SK-N-SH treated with all-trans-retinoic acid at 6 μM for 48 hours (cell line): ENCODE data around the gene BIRC3.
A peak's percentile ranks its signal among the peaks of the same experiment; 100 is the strongest.

Source experiments
- ATAC-seq: fragments of 200-7000 bp; cut with Tn5 transposase; 3 replicates; pipeline ENCODE4 v1.9.1; 2020; ENCODE audit warnings: mild to moderate bottlenecking, moderate library complexity
- ARNTL ChIP-seq: fragments of 450-650 bp; formaldehyde crosslinking; IDR thresholded peaks from 2 replicates; pipeline ENCODE4 v1.5.0; 2020; ENCODE audit warnings: low read depth, mild to moderate bottlenecking, moderate library complexity, borderline replicate concordance
- BACH2 ChIP-seq: fragments of 250-450 bp; sonication (Bioruptor Pico); IDR thresholded peaks from 2 replicates; pipeline ENCODE4 v1.9.0; 2021; ENCODE audit warnings: mild to moderate bottlenecking, borderline replicate concordance
- CREB5 ChIP-seq: fragments of 250-450 bp; sonication (Bioruptor Pico); IDR thresholded peaks from 2 replicates; pipeline ENCODE4 v1.5.1; 2020; ENCODE audit warnings: low read depth, mild to moderate bottlenecking, moderate library complexity
- CSDC2 ChIP-seq: fragments of 250-450 bp; sonication (Bioruptor Pico); IDR thresholded peaks from 2 replicates; pipeline ENCODE4 v1.5.0; 2020; ENCODE audit warnings: mild to moderate bottlenecking, moderate library complexity
- ESRRG ChIP-seq: fragments of 250-450 bp; sonication (Bioruptor Pico); IDR thresholded peaks from 2 replicates; pipeline ENCODE4 v1.6.1; 2021; ENCODE audit warnings: mild to moderate bottlenecking
- GLIS3 ChIP-seq: fragments of 250-450 bp; sonication (Bioruptor Pico); IDR thresholded peaks from 2 replicates; pipeline ENCODE4 v1.5.0; 2020; ENCODE audit warnings: mild to moderate bottlenecking, moderate library complexity
- ISL1 ChIP-seq: fragments of 250-450 bp; sonication (Bioruptor Pico); IDR thresholded peaks from 2 replicates; pipeline ENCODE4 v2.1.2; 2022; ENCODE audit warnings: mild to moderate bottlenecking, moderate library complexity
- OSR1 ChIP-seq: fragments of 250-450 bp; sonication (Bioruptor Pico); IDR thresholded peaks from 2 replicates; pipeline ENCODE4 v1.8.0; 2022; ENCODE audit warnings: moderate library complexity, mild to moderate bottlenecking, inconsistent platforms
- PPARA ChIP-seq: fragments of 250-450 bp; sonication (Bioruptor Pico); IDR thresholded peaks from 2 replicates; pipeline ENCODE4 v1.5.0; 2020; ENCODE audit warnings: mild to moderate bottlenecking, borderline replicate concordance
- RARB ChIP-seq: fragments of 250-450 bp; sonication (Bioruptor Pico); IDR thresholded peaks from 2 replicates; pipeline ENCODE4 v1.8.0; 2021; ENCODE audit warnings: mild to moderate bottlenecking, moderate library complexity
- TCF4 ChIP-seq: fragments of 250-450 bp; sonication (Bioruptor Pico); IDR thresholded peaks from 2 replicates; pipeline ENCODE4 v1.8.0; 2021; ENCODE audit warnings: mild to moderate bottlenecking, moderate library complexity, borderline replicate concordance
- ZC3H10 ChIP-seq: fragments of 250-450 bp; sonication (Bioruptor Pico); IDR thresholded peaks from 2 replicates; pipeline ENCODE4 v1.5.1; 2021; ENCODE audit warnings: mild to moderate bottlenecking, moderate library complexity
- ZFP3 ChIP-seq: fragments of 250-450 bp; sonication (Bioruptor Pico); IDR thresholded peaks from 2 replicates; pipeline ENCODE4 v1.5.0; 2020; ENCODE audit warnings: mild to moderate bottlenecking, moderate library complexity
- ZNF70 ChIP-seq: fragments of 450-650 bp; formaldehyde crosslinking; IDR thresholded peaks from 2 replicates; pipeline ENCODE4 v1.5.0; 2020; ENCODE audit warnings: mild to moderate bottlenecking, moderate library complexity
- ZNF8 ChIP-seq: fragments of 450-650 bp; formaldehyde crosslinking; IDR thresholded peaks from 2 replicates; pipeline ENCODE4 v1.5.0; 2020; ENCODE audit warnings: mild to moderate bottlenecking, moderate library complexity
- TF ChIP-seq, protein P1 (sequence below): fragments of 250-450 bp; sonication (Bioruptor Pico); IDR thresholded peaks from 2 replicates; pipeline ENCODE4 v1.8.0; 2021; ENCODE audit warnings: low read depth, mild to moderate bottlenecking, moderate library complexity, borderline replicate concordance
- TF ChIP-seq, protein P2 (sequence below): fragments of 250-450 bp; sonication (Bioruptor Pico); IDR thresholded peaks from 2 replicates; pipeline ENCODE4 v1.5.0; 2020; ENCODE audit warnings: mild to moderate bottlenecking, moderate library complexity
- TF ChIP-seq, protein P3 (sequence below): fragments of 250-450 bp; sonication (Bioruptor Pico); IDR thresholded peaks from 2 replicates; pipeline ENCODE4 v1.8.0; 2020; ENCODE audit warnings: mild to moderate bottlenecking, moderate library complexity, borderline replicate concordance

The BIRC3 gene

DNA sequence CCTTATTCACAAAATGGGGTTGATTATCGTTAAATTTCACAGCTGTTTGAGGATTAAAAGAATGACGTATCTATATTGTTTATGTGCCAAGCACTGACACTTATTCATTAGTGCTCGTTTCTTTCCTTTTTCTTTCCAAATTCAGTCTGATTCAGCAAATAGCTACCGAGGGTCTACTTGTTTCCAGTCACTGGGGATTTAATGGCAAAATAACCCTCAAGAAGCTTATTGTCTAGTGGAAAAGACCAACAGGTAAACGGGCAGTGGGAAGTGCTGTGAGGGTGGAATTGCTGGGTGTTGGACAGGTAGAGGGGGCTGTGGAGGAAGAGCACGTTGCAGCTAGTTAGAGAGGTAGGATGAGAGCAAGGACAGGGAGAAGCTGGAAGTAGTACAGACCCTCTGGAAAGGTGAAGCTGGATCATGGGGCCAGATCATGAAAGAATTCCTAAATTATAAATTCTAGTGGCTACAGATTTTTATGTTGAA is 48.3 kb upstream of the BIRC3 start:
- no peak for ATAC-seq
- TF ChIP-seq BACH2 (no peak), CSDC2 (CRISPR knock-in tag) (no peak), GLIS3 (CRISPR knock-in tag) (no peak), ARNTL (no peak), TCF4 (CRISPR knock-in tag) (no peak), OSR1 (CRISPR knock-in tag) (no peak), ISL1 (CRISPR knock-in tag) (no peak), ZFP3 (no peak), ZNF8 (CRISPR knock-in tag) (no peak), ESRRG (CRISPR knock-in tag) (no peak), ZC3H10 (CRISPR knock-in tag) (no peak)
- TF ChIP-seq, protein P1, sequence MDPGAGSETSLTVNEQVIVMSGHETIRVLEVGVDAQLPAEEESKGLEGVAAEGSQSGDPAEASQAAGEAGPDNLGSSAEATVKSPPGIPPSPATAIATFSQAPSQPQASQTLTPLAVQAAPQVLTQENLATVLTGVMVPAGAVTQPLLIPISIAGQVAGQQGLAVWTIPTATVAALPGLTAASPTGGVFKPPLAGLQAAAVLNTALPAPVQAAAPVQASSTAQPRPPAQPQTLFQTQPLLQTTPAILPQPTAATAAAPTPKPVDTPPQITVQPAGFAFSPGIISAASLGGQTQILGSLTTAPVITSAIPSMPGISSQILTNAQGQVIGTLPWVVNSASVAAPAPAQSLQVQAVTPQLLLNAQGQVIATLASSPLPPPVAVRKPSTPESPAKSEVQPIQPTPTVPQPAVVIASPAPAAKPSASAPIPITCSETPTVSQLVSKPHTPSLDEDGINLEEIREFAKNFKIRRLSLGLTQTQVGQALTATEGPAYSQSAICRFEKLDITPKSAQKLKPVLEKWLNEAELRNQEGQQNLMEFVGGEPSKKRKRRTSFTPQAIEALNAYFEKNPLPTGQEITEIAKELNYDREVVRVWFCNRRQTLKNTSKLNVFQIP (CRISPR knock-in tag) = no peak
- TF ChIP-seq, protein P2, sequence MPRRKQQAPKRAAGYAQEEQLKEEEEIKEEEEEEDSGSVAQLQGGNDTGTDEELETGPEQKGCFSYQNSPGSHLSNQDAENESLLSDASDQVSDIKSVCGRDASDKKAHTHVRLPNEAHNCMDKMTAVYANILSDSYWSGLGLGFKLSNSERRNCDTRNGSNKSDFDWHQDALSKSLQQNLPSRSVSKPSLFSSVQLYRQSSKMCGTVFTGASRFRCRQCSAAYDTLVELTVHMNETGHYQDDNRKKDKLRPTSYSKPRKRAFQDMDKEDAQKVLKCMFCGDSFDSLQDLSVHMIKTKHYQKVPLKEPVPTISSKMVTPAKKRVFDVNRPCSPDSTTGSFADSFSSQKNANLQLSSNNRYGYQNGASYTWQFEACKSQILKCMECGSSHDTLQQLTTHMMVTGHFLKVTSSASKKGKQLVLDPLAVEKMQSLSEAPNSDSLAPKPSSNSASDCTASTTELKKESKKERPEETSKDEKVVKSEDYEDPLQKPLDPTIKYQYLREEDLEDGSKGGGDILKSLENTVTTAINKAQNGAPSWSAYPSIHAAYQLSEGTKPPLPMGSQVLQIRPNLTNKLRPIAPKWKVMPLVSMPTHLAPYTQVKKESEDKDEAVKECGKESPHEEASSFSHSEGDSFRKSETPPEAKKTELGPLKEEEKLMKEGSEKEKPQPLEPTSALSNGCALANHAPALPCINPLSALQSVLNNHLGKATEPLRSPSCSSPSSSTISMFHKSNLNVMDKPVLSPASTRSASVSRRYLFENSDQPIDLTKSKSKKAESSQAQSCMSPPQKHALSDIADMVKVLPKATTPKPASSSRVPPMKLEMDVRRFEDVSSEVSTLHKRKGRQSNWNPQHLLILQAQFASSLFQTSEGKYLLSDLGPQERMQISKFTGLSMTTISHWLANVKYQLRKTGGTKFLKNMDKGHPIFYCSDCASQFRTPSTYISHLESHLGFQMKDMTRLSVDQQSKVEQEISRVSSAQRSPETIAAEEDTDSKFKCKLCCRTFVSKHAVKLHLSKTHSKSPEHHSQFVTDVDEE (CRISPR knock-in tag) = no peak
- TF ChIP-seq, protein P3, sequence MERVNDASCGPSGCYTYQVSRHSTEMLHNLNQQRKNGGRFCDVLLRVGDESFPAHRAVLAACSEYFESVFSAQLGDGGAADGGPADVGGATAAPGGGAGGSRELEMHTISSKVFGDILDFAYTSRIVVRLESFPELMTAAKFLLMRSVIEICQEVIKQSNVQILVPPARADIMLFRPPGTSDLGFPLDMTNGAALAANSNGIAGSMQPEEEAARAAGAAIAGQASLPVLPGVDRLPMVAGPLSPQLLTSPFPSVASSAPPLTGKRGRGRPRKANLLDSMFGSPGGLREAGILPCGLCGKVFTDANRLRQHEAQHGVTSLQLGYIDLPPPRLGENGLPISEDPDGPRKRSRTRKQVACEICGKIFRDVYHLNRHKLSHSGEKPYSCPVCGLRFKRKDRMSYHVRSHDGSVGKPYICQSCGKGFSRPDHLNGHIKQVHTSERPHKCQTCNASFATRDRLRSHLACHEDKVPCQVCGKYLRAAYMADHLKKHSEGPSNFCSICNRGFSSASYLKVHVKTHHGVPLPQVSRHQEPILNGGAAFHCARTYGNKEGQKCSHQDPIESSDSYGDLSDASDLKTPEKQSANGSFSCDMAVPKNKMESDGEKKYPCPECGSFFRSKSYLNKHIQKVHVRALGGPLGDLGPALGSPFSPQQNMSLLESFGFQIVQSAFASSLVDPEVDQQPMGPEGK (CRISPR knock-in tag) = no peak

DNA sequence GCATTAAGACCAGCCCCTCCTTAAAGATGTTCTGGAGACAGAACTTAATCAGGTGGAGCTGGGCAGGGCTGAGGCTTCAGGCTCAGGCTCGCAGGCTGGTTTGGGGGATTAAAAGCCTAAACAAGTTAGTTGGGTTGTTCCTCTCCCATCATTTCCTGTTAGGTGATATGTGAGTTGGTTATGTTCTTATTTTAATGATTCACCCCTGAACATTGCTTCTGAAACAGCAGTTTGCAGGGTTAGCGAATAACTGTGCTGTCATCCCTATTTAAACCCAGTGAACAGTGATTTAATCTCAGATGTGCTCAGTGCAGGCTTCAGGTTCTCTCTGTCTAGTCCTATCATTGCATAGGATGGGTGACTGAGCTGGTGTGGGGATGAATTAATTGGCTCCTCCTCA is 47.4 kb upstream of the BIRC3 start:
- peak; percentile 27 for ATAC-seq

More for the DNA sequence above, 47.4 kb upstream of the BIRC3 start:
- TF ChIP-seq ARNTL = no peak
- no peak for TF ChIP-seq CREB5
- TF ChIP-seq PPARA = no peak
- no peak for TF ChIP-seq OSR1 (CRISPR knock-in tag)
- TF ChIP-seq ZFP3 = no peak
- no peak for TF ChIP-seq BACH2
- TF ChIP-seq, protein P3 (CRISPR knock-in tag) = no peak
- no peak for TF ChIP-seq RARB (CRISPR knock-in tag)
- no peak for TF ChIP-seq ZC3H10 (CRISPR knock-in tag)
- TF ChIP-seq CSDC2 (CRISPR knock-in tag) = no peak
- no peak for TF ChIP-seq ZNF70 (CRISPR knock-in tag)
- TF ChIP-seq, protein P1 (CRISPR knock-in tag) = no peak
- no peak for TF ChIP-seq GLIS3 (CRISPR knock-in tag)
- TF ChIP-seq, protein P2 (CRISPR knock-in tag) = no peak
